ENCODE results near the gene TFR2. TPM values are rescaled to one million over a fixed set of nuclear protein-coding genes. Genes with fewer than 3 reads are reported as not detected.

TFR2 gene
- total RNA-seq, 1 donor: 1.2 TPM

DNA sequence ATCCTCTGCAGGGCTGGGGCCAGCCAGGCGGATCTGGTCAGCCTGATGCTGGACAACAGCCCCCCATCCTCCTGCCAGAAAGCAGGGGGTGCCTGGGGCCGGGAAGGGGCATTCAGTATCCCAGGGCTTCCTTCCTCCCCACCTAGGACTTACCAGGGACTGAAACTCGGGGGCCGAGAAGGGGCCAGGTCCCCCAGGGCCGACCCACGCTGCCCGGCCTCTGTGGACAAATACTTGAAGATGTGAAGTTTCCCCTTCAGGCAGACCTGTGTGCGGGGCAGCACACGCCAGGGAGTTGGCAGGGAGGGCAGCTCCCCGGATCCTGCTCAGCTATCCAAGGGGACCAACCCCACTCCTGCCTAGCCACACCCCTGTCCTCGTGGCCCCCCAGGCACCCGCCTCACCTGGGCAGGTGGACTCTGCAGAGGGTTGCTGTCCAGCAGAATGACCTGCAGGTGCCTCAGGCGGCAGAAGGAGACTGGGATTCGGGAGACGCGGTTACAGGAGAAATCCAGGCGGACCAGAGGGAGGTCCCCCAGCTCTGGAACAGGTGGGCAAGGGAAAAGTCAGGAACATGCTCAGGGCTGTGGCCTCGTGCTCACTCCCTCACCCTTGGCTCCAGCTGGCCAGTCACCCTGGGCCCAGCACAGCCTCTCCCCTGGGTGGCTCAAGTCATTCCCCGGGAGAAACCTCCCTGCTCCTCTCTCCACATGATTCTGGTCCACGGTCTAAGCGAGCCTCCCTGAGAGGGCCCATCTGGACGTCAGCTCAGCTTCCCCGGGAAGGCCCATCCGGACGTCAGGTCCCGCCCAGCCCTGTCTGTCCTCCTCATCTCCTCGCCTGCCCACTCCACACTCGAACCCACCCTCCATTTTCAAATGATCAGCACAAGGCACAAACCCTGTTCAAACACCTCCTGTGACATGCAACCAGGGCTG is 62.8 kb downstream of the TFR2 start:
- no peak for DNase-seq (ENCODE audit: low read depth)
- H3K4me3 ChIP-seq (ENCODE audit: low read depth, low read length): no peak overlapping the region
- TF ChIP-seq, protein P1, sequence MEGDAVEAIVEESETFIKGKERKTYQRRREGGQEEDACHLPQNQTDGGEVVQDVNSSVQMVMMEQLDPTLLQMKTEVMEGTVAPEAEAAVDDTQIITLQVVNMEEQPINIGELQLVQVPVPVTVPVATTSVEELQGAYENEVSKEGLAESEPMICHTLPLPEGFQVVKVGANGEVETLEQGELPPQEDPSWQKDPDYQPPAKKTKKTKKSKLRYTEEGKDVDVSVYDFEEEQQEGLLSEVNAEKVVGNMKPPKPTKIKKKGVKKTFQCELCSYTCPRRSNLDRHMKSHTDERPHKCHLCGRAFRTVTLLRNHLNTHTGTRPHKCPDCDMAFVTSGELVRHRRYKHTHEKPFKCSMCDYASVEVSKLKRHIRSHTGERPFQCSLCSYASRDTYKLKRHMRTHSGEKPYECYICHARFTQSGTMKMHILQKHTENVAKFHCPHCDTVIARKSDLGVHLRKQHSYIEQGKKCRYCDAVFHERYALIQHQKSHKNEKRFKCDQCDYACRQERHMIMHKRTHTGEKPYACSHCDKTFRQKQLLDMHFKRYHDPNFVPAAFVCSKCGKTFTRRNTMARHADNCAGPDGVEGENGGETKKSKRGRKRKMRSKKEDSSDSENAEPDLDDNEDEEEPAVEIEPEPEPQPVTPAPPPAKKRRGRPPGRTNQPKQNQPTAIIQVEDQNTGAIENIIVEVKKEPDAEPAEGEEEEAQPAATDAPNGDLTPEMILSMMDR (IDR thresholded peaks at IDR 0.05; ENCODE audit: insufficient read depth, low read length): no peak

DNA sequence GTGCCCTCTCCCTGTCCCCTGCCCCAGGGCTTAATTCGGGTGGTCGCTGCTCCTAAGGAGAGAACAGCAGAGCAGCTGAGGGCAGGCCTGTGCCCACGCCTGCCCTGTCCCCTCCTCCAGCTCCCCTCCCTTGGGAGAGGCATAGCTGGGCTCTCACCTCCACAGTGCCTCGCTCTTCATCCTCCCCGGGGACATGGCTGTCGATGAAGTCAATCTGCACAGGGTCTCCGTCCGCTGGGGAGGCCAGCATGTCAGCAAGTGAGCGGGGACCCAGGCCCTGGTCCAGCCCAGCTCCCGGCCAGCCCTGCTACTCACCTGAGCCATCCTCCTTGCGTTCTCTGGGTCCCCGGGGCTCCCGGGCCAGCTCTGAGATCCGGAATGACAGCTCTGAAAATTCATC is 63.8 kb downstream of the TFR2 start:
- no peak overlapping the region for H3K4me3 ChIP-seq (ENCODE audit: low read depth, low read length)
- DNase-seq (ENCODE audit: low read depth): no peak
- TF ChIP-seq, protein P1 (IDR thresholded peaks at IDR 0.05; ENCODE audit: insufficient read depth, low read length): no peak

DNA sequence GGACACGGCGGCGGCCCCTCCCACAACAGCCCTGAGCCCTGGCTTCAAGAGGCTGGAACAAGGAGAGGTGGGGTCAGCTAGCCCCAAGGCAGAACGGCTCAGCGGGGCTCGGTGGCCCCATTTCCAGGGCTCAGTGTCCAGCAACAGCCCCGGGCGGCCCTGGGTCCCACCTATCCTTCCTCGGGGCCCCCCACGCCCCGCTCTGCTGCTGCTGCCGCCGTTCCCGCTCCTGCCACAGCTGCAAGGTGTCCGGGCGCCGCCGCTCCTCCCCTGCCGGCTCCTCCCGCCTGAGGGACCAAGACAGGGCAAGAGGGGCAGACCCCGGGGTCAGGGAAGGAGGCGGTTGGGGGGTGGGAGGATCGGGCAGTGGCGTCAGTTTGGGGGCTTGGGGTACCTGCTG is 64.2 kb downstream of the TFR2 start:
- H3K4me3 ChIP-seq (ENCODE audit: low read depth, low read length): no peak overlapping the region
- DNase-seq (ENCODE audit: low read depth): no peak
- TF ChIP-seq, protein P1 (IDR thresholded peaks at IDR 0.05; ENCODE audit: insufficient read depth, low read length): no peak

DNA sequence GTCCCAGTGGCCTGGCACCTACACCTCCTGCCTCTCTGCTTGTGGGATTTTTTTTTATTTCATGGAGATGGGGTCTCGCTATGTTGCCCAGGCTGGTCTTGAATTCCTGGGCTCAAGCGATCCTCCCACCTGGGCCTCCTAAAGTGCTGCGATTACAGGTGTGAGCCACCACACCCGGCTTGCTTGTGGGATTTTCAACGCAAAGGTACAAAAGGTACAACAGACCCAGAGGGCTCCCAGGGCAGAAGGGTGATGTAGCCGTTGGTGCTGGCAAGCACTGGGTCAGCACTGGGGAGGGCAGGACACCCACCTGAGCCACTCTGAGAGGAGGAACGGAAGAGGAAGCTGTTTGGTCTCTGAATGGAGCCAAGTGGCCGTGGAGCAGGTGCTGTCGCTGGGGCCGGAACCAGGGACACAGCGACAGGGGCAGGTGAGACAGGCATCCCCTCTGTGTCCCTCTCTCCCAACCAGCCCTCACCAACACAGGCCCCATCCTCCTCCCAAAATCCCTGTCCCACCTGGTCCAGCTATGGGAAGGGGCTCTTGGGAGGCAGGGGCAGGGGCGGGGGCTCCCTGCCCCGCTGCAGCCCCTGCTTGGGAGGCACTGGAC is 64.9 kb downstream of the TFR2 start:
- DNase-seq (ENCODE audit: low read depth): no peak
- H3K4me3 ChIP-seq (ENCODE audit: low read depth, low read length): no peak overlapping the region
- TF ChIP-seq, protein P1 (IDR thresholded peaks at IDR 0.05; ENCODE audit: insufficient read depth, low read length): no peak

DNA sequence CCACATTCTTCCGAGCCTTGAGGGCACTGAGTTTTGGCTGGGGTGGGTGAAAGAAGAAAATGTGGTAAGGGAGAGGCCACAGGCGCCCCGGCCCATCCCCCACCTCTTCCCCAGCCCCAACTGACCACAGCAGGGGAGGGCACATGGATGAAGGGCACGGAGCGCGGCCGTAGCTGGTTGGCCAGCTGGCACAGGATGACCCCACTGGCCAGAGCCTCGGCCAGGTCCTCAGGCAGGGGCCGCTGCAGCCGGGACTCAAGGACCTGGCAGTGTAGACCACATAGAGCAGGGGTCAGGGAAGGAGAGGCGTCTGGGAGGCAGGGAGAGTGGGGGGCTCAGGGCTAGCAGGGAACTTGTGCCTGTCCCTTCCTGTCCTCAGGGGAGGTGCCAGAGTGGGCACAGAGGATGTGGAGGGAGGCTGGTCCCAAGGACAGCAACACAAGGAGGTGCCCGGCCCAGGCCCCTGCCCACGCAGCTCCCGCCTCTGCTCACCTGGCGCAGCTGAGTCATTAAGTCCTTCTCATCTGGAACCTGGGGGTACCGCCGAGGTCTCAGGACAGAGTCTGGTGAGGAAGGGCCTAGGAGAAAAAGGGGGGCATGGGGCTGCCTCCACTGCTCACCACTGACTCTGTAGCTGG is 65.5 kb downstream of the TFR2 start:
- TF ChIP-seq, protein P1 (IDR thresholded peaks at IDR 0.05; ENCODE audit: insufficient read depth, low read length): no peak

DNA sequence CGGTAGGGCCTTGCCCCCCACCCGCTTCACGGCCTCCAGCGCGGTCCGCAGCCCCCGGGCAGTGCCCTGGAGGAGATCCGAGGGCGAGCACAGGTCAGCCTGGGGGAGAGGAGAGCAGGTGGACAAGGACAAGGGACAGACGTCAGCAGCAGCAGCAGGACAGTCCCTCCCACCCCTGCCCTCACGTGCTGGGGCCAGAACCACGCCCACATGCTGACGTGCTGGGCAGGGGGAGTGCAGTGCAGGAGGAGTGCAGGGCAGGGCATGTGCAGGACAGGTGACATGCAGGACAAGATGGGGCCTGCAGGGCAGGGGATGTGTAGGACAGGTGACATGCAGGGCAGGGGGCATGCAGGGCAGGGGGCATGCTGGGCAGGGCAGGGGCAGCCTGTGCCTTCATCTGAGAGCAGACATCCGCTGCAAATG is 66.1 kb downstream of the TFR2 start:
- no peak for DNase-seq (ENCODE audit: low read depth)
- no peak overlapping the region for H3K4me3 ChIP-seq (ENCODE audit: low read depth, low read length)
- TF ChIP-seq, protein P1 (IDR thresholded peaks at IDR 0.05; ENCODE audit: insufficient read depth, low read length): no peak

More for the DNA sequence above, 65.5 kb downstream of the TFR2 start:
- no peak overlapping the region for H3K4me3 ChIP-seq (ENCODE audit: low read depth, low read length)
- DNase-seq (ENCODE audit: low read depth): no peak
